WTC11 (cell line): ENCODE data around the gene RASL11A.

Source experiments
- CBFB ChIP-seq: sonication (generic); formaldehyde crosslinking; IDR thresholded peaks from 2 replicates; pipeline ENCODE4 v1.8.1; 2022; ENCODE audit warnings: mild to moderate bottlenecking, low read depth, missing genetic modification reagents
- CREM ChIP-seq: sonication (generic); formaldehyde crosslinking; IDR thresholded peaks from 2 replicates; pipeline ENCODE4 v1.8.1; 2022; ENCODE audit warnings: mild to moderate bottlenecking, missing genetic modification reagents, moderate library complexity
- CTCF ChIP-seq: fragments of 200-600 bp; IDR thresholded peaks from 2 replicates; pipeline ENCODE4 v1.8.0; 2022; ENCODE audit warnings: antibody characterized with exemption
- FOXJ3 ChIP-seq: sonication (generic); formaldehyde crosslinking; IDR thresholded peaks from 2 replicates; pipeline ENCODE4 v1.9.0; 2021; ENCODE audit warnings: missing genetic modification reagents, mild to moderate bottlenecking, borderline replicate concordance
- HMGA2 ChIP-seq: fragments of 250-450 bp; sonication (Bioruptor Pico); IDR thresholded peaks from 2 replicates; pipeline ENCODE4 v1.4.0; 2021; ENCODE audit warnings: mild to moderate bottlenecking, moderate library complexity
- MAX ChIP-seq: sonication (generic); formaldehyde crosslinking; IDR thresholded peaks from 2 replicates; pipeline ENCODE4 v1.8.0; 2022; ENCODE audit warnings: mild to moderate bottlenecking, missing genetic modification reagents
- SP1 ChIP-seq: sonication (generic); formaldehyde crosslinking; conservative IDR thresholded peaks from 2 replicates; pipeline ENCODE4 v1.8.1; 2022; ENCODE audit warnings: missing genetic modification reagents
- USF2 ChIP-seq: sonication (generic); formaldehyde crosslinking; IDR thresholded peaks from 2 replicates; pipeline ENCODE4 v1.8.1; 2023; ENCODE audit warnings: mild to moderate bottlenecking, missing genetic modification reagents, moderate library complexity
- ZNF232 ChIP-seq: sonication (generic); formaldehyde crosslinking; IDR thresholded peaks from 2 replicates; pipeline ENCODE4 v1.8.0; 2022; ENCODE audit warnings: mild to moderate bottlenecking, missing genetic modification reagents
- ZNF512 ChIP-seq: sonication (generic); formaldehyde crosslinking; IDR thresholded peaks from 2 replicates; pipeline ENCODE4 v1.8.1; 2022; ENCODE audit warnings: missing genetic modification reagents, borderline replicate concordance
- TF ChIP-seq, protein P1 (sequence below): sonication (generic); formaldehyde crosslinking; IDR thresholded peaks from 2 replicates; pipeline ENCODE4 v1.8.1; 2023; ENCODE audit warnings: mild to moderate bottlenecking, missing genetic modification reagents

- no peak for TF ChIP-seq ZNF232
- TF ChIP-seq USF2 = no peak
- no peak for TF ChIP-seq CTCF
- TF ChIP-seq CBFB (CRISPR knock-in tag) = no peak
- TF ChIP-seq ZNF512 (CRISPR knock-in tag) = no peak
- TF ChIP-seq MAX (CRISPR knock-in tag) = no peak
- TF ChIP-seq HMGA2 (CRISPR knock-in tag) = no peak
- TF ChIP-seq, protein P1, sequence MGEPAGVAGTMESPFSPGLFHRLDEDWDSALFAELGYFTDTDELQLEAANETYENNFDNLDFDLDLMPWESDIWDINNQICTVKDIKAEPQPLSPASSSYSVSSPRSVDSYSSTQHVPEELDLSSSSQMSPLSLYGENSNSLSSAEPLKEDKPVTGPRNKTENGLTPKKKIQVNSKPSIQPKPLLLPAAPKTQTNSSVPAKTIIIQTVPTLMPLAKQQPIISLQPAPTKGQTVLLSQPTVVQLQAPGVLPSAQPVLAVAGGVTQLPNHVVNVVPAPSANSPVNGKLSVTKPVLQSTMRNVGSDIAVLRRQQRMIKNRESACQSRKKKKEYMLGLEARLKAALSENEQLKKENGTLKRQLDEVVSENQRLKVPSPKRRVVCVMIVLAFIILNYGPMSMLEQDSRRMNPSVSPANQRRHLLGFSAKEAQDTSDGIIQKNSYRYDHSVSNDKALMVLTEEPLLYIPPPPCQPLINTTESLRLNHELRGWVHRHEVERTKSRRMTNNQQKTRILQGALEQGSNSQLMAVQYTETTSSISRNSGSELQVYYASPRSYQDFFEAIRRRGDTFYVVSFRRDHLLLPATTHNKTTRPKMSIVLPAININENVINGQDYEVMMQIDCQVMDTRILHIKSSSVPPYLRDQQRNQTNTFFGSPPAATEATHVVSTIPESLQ (CRISPR knock-in tag) = no peak
- no peak for TF ChIP-seq CREM (CRISPR knock-in tag)
- no peak for TF ChIP-seq SP1
- no peak for TF ChIP-seq FOXJ3 (CRISPR knock-in tag)
Observed at GRCh38 chr13:27266917-27267316, 3.7 kb upstream of the RASL11A start.
